Activated gamma-delta T cell (primary cell): Measurements from ENCODE around the gene ABAT.

ENCODE experiments used
- DNase-seq: peaks from one replicate; lab custom pipeline; 2025; lab: John Stamatoyannopoulos, UW

ABAT gene

DNA sequence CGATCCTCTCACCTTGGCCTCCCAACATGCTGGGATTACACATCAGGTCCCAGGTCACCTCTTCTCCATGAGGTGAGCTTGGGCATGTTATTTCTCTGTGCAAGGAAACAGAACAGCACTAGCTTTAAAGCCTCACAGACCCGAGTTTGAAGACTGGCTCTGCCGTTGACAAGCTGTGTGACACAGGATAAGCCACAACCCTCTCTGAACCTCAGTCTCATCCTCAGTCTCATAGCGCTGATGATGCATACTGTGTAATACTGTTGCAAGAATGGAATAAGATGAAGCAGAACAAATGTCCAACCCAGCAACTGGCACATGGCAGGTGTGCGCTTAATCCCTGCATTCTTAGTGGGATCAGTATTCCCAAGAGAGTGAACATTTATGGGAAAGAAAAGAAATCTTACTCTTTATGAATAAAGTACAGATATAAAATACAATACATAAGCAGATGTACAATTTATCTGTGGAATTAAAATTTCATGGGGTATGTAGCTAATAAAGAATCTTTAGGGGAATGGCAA is 43.5 kb downstream of the ABAT start:
- no peak for DNase-seq

DNA sequence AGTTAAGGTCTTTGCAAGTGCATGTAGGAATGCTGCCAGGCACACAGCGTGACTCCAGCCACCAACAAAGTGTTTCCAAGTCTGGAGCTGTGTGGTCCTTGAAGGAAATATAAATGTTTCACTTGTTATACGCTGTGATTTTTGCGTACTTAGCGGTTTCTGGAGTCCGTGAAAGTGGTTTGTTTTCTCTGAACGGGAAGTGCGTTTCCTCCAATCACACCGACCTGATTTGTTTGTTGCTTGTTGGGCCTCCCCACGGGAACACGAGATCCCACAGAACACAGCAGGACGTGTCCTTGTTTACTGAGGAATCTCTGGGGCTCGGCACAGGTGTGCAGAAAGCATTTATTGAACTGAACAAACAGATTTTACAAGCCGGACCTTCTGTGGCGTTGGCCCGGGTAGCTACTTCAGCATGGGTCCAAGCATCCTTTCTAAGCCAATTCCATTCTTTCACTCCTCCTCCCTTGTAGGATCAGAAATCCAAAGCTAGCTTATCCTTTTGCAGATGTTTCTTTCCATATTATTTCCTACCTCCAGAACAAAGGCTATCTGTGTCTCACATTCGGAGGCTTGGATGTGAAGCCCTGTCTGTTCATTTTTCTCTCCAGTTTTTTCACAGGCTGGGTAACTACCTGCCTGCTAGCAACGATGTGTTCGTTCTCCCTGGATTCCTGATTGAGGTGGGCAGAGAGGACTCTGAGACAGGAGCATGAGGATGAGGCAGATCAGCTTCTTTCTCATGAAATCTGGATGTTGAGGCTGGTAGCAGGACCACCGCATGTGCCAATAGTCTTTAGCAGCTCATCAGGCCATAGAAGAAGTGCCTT is 44.6 kb downstream of the ABAT start:
- DNase-seq, result no peak

DNA sequence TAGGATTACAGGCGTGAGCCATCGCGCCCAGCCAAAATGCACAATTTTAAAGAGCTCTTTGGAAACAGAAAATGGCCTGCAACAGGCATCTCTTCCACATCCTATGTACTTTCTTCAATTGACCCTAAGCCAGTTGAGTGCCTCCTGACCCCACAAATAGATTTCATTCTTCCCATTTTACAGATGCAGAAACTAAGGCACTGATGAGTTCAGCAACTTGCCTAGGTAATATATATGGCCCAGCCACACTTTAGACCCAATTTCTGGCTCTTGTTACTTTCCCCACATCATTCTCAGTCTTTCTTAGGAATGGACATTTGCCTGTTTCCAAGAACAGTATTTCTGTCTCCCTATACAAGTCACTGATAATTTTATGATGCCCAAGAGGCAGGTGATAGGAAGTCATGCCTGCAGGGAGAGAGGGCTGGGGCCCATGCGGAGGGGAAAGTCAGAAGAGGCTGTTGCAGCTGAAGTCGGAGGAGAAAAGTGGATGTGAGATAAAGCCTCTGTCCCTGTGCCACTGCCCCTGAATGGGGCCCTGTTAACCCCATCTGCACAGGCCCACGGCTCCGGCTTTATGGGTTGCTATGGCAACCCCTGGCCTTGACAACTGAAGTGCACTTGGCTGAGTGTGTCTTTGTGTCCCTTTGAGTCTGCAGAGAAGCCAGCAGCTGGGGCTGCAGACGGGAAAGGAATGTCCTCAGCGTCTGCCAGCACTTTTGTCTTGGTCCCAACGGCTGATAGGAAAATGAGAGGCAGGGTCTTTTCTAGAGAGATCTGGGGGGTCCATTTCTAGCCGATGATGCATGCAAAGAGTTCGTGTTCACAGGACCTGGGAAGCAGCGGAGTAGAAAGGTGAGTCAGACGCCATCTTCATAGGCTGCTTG is 45.9 kb downstream of the ABAT start:
- DNase-seq, result no peak

DNA sequence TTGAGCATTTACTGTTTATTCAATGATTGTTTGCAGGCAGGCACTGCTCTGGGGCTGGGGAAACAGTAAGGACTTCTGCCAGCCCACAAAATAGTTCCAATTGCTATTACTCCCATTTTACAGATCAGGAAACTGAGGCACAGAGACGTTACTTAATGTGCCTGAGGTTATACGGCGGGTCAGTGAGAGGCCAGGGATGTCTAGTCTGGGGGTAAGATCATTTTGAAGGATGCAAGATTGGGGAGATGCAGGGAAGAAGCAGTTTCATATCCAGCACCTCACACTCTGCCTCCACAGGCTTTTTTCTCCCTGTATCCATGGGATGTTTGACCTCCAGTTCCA is 46.5 kb downstream of the ABAT start:
- no peak for DNase-seq

DNA sequence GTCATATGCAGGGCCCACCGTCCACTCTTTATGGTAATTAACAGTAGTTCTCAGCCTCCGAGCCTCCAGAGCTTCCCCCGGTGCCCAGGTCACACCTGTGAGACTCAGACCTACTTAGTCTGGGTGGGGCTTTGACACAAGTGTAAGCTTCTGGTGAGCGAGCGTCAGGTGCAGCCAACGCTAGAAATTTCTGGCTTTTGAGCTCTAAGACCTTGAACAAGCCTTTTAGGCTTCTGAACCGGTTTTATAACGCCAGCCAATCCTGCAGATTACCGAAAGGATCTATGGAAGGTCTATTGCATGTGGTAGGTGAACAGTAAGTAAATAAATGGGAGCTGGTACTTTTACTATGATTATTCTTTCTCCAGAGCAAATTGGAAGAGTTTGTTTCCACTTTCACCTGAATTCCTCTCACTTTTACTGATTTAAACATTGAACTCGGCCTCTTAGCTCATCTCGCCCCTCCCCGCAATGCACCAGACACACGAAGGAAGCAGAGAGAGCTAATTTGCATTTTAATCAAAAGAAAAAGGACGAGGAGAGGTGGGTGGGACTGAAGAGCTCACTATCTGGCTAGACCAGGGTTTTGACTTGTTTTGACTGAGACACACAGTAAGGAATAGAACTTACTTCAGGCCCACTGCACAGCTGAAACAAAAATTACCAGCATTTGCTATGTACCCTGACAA is 47.1 kb downstream of the ABAT start:
- DNase-seq, result no peak

DNA sequence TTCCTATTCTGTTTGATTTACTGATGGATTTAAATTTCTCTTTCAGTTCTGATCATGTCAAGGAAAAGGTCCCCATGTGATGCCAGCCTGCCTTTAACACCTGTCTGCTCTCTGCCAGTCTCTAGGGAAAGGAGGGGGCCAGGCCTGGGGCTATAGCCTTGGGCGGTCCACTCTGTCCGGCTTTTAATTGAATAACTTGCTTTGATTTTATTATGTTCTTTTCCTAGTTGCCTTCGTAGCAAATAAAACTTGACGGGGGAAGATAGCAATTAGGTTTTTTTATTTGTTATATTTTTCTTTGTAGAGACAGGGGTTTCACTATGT is 47.6 kb downstream of the ABAT start:
- no peak for DNase-seq

DNA sequence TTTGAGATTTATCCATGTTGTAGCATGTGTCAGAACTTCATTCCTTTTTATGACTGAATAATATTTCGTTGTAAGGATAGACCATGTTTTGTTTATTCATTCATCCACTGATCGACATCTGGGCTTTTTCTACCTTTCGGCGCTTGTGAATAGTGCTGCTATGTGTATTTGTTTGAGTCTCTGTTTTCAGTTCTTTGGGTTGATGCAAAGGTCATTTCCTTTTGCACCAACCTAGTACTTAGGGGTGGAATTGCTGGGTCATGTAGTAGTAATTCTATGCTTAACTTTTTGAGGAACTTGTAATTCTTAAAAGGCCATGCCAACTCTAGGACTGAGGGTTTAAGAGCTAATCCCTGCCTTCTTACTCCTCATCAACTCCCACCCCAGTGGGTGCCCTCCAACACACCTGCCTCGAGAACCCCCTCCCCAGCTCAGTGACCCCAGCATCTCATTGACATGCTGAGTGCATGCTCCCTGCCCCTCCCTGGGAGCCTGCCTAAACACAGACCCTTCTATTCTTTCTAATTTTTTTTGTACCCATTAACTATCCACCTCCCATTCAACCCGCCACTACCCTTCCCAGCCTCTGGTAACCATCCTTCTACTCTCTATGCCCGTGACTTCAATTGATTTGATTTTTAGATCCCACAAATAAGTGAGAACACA is 51.2 kb downstream of the ABAT start:
- no peak for DNase-seq

DNA sequence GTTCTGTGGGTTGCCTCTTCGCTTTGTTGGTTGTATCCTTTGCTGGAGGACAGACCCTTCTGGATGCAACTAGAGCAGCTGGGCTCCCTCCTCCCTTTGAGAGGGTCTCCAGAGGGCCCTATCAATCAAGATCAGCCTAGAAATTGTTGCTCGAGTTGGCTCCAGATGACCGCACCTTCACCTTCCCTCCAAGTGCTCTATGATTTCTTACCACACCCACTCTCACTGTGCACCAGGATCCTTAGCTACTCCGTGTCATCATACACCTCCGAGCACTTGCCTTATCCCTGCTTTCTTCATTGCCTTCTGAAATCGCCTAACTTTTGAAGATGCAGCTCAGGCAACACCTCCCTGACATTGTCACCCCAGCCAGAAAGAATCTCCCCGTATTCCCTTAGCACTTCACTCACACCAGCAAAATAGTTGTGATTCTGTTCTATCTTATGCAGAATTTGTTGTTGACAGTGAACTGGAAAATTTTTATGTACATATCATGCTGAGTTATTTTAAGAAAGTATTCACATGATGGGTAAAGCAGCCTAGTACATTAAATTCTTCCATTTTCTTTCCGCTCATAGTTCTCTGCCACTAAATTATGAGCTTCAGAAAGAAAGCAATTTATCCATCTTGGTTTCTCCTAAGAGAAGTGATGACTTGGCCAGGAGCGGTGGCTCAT is 52.9 kb downstream of the ABAT start:
- DNase-seq, result no peak

DNA sequence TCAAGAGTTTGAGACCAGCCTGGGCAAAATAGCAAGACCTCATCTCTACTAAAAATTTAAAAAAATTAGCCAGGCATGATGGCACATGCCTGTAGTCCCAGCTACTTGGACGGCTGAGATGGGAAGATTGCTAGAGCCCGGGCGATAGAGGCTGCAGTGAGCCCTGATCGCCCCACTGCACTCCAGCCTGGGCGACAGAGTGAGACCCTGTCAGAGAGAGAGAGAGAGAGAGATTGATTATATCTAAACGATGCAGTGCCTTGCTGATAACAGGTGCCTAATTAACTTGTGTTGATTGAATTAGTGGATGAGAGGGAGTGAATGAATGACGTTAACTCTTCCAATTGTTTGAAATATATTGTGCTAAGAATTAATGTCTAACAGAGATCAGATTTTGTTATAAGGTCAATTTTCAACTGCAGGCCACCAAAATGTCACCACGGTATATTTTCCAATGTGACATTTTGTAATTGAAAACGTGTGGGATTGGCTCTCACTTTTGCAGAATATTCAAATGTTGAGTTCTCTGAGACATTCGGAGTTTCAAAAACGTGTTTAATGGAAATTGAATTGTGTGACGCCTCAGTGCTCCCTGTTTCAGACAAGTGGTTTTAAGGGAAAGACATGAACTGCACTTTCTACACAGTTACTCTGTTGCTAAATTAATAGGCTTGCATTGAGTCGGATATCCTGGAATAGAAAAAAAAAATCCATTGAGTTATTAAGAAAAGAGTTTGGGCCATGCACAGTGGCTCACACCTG is 53.6 kb downstream of the ABAT start:
- no peak for DNase-seq

DNA sequence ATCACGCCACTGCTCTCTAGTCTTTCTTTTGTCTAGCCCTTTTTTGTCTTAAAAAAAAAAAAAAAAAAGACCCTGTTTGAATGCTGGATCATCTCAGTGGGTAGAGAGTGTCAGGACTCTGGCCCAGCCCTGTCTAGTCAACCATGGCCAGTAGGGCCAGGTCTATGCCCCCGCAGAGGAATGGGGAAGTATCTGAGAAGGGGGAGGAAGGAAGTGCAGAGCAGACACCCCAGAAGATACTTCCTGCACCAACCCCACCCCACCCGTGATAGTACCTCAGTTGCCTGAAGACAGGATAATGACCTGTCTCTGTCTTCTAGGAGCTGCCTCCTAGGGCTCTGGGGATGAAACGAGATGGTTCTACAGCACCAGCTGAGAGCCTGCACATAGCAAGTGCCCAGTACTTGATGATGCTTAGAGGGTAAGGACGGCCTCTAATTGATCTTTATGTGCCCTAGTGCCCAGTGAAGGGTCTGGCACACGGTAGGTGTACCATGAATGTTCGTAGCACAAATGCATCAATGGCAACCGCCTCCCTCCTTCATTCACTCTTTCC is 55.4 kb downstream of the ABAT start:
- no peak for DNase-seq

DNA sequence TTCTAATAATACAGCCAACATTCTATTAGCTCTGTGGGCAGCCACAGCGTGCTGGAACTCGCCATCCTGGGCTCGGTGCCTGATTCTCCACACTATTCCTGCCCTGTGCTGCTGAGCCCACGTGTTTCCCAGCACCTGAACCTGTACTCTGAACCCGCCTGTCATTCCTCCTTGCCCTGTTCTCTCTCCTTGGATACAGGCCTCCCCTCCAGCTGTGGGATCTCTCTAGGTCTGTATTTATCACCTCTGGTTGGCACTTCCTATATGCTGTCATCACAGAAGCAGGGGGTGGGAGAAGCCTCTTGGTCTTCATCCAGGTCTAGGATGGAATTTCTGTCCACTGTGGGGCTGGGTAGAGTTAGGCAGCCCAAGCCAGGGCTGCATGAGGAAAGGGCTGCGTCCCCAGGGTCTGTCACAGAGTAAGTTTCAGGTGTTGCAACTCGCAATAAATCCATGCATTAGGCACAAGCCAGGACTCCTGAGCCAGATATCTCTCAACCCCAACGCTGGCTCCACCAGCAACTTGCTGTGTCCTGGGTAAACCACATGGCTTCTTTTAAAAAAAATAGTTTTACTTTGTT is 56.0 kb downstream of the ABAT start:
- no peak for DNase-seq

DNA sequence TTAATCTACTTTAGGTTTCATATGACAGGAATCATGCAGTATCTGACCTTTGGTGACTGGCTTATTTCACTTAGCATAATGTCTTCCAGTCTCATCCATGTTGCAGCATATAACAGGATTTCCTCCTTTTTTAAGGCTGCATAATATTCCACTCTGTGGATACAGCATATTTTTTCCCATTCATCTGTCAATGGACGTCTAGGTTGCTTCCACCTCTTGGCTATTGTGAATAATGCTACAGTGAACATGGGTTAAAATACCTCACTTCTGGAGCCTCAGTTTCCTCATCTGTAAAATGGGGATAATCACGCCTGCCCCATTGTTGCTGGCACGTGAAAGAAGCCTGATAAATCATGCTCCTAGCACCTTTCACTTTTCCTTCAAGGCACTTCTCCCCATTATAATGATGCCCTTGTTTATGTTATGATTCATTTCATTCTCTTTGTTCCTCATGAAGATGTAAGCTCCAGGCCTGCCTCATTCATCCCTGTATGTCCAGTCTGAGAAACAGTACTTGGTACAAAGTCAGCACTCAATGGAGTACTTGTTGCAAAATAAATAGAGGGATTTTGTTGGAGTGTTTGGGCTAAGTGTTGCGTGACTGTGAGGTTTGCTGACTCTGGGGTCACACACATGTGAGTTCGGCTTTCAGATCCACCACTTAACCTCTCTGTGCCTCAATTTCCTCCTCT is 59.6 kb downstream of the ABAT start:
- DNase-seq, result no peak

DNA sequence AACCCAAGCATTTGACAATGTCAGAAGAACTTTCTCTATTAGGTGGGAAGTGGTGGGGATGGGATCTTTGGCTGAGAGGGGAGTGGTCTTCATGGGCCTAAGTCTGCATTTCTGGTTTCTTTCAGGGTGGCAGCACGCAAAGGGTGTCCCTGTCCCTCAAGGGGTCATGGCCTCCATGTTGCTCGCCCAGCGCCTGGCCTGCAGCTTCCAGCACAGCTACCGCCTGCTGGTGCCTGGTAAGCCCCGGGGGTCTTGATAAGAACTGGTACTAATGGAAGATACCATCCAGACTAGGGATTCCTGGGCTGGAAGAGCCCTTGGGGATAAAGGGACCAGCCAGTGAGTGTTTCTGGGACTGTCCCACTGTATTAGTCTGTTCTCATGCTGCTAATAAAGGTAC is 61.2 kb downstream of the ABAT start:
- DNase-seq, result no peak

DNA sequence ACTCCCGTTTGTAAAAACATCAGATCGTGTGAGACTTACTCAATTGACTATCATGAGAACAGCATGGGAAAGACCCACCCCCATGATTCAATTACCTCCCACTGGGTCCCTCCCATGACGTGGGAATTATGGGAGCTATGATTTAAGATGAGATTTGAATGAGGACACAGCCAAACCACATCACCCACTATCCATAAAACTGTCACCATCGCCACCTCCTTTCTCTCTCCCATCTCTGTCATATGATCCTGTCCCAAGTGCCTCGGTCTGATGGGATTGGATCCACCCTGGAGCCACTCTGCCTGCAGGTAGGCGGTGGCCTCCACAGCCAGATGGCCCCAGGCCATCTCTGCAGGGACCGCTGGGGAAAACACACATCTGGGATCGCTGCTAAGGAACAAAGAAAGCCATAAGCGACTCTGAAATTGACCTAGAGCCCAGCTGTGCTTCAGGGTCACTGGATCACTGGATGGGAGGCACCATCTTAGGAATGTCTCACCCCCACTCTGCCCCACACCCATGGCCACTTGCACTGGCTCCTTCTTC is 61.8 kb downstream of the ABAT start:
- no peak for DNase-seq

DNA sequence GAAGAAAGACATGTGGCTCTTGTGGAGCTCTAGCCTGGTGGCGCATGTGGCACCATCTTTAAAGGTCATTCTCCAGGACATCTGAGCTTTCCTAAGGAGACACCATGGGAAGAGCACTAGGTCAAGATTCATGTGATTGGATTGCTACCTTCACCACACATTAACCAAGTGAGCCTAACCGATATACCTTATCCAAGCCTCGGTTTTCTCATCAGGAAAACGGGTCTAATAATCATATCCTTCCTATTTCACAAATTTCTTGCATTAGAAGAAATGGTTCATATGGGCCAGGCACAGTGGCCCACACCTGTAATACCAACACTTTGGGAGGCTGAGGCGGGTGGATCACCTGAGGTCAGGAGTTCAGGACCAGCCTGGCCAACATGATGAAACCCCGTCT is 64.7 kb downstream of the ABAT start:
- DNase-seq, result no peak

DNA sequence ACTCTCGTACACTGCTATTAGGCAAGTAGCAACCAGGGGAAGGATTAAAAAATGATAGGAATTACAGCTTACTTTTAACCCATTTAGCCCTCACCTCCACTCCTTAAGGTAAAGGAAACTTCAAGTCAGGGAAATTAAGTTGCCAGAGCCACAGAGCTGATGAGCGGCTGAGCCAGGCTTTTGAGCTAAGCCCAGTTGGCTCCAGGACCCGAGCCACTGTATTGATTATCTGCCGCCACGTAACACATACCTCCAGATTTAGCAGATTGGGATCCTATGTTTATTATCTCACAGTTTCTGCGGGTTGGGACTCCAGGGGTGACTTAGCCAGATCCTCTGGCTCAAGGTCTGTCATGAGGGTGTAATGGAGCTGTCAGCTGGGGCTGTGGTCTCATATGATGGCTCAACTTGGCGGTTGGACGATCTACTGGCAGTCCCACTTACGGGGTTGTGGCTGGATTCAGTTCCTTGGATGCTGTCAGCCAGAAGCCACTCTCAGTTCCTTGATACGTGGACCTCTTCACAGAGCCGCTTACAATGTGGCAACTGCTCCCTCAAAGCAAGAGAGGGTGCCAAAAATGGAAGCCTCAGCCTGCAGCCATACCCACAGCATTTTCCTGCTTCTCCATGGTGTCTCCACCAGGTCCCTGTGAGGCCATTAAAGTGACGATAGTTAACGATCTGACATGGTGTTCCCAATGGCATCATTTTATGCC is 65.7 kb downstream of the ABAT start:
- DNase-seq, result no peak

DNA sequence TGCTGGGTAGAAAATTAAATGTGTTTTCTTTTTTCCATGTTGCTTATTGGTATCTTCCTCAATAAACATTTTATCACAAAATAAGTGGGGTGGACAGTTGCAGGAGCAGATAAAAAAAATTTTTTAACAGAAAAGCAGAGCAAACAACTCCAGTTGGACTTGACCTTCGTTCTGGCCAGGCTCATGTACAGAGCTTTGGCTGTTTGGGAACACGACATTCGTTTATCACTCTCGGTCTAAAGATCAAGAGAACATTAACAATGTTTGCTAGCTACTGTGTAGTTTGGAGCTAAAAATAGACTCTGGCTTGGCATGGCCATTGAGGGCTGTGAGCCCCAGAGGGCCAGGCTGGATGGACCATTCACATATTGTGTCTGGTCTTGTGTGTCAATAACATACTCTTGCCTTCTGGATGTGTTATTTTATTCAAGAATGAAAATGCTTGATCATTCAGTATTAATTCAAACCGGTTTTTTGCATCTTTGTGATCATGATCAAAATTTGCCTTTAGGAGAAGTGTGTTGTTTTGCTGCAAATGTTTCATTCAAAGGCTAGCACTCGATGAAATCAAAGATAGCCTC is 66.4 kb downstream of the ABAT start:
- DNase-seq, result no peak

DNA sequence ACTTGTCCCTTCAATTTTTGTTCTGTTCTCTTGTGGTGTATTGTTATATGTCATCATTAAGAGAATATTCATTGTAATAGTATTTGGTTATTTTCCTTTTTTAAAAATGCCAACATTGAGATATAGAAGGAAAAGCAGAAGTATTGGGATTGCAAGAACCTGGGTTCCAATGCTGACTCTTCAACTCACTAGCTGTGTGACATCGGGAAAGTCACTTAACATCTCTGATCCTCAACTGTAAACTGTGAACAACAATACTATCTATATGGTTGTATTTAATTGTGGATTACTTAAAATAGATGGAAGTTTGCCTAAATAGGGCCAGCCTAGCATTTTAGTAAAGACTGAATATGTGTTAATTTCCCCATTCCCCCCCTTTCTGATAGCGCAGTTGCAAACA is 67.2 kb downstream of the ABAT start:
- no peak for DNase-seq
